Duodenal mucosa (tissue), 2 donors: ENCODE data around the gene IGHMBP2.

Source experiments
- H3K27ac ChIP-seq: one replicate; pipeline ENCODE4 v1.7.0; 2013; ENCODE audit warnings: low read depth, low read length
- H3K27me3 ChIP-seq, 2 donors: one replicate each; pipeline ENCODE4 v1.7.0; 2013; ENCODE audit warnings: low read length in 2 of 2, control low read depth in 1 of 2; ENCODE audit not compliant: insufficient read depth in 2 of 2, control insufficient read depth in 1 of 2
- H3K36me3 ChIP-seq, 2 donors: one replicate each; pipeline ENCODE4 v1.7.0; 2013; ENCODE audit warnings: low read length in 2 of 2, control low read depth in 1 of 2; ENCODE audit not compliant: insufficient read depth in 2 of 2, control insufficient read depth in 1 of 2
- H3K4me1 ChIP-seq, 2 donors: one replicate each; pipeline ENCODE4 v1.7.0; 2013; ENCODE audit warnings: low read length in 2 of 2, control low read depth in 1 of 2; ENCODE audit not compliant: insufficient read depth in 2 of 2, control insufficient read depth in 1 of 2
- H3K4me3 ChIP-seq, 2 donors: one replicate each; pipeline ENCODE4 v1.7.0; 2013; ENCODE audit warnings: low read length in 2 of 2, low read depth in 1 of 2
- H3K9ac ChIP-seq, 2 donors: one replicate each; pipeline ENCODE4 v1.7.0; 2013; ENCODE audit warnings: low read length in 2 of 2, low read depth in 1 of 2
- H3K9me3 ChIP-seq, 2 donors: one replicate each; pipeline ENCODE4 v1.7.0; 2013; ENCODE audit warnings: low read length in 2 of 2, control low read depth in 1 of 2; ENCODE audit not compliant: control insufficient read depth in 1 of 2

Gene IGHMBP2

DNA sequence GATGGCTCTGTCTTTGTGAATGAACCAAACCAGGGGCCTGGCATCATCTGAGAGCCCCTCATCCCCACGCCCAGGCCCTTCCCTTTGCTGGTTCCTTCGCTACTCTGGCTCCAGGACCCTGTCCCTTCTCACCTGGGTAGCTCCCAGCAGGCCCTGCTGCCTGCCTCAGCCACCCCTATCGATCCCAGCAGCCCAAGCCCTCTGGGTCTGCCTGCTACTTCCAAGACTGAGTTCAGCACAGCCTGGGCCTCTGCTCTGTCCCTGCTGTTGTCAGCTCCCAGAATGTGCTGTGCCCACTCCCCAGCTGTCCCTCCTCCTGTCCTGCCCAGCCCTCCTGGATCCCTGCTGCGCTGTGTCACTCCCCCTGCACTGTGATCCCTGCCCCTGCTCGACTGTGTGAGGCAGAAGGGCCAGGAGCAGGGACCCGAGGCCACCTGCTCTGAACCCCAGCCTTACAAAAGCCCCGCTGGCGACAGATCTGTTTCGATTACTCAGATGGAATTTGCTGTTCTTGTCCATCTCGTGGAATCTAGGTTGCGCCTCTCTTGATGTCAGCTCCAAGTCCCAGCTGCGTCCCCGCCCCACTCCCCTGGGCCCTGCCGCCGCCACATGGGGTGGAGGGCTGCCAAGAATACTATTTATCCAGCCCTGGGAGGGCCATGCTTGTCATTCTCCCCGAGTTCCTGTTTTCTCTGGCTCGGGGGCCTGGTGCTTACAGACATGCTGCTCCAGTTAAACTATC is 13.0 kb upstream of the IGHMBP2 start:
- H3K9me3 ChIP-seq, result no peaks in the 10 kb centered on the region
- no peak overlapping the region for H3K4me3 ChIP-seq
- no peak overlapping the region for H3K27ac ChIP-seq
- H3K9ac ChIP-seq, result no peak overlapping the region
- H3K4me1 ChIP-seq, result peaks cover 0 to 6% of the 10 kb centered on the region in 2 donors
- H3K27me3 ChIP-seq, result no peaks in the 10 kb centered on the region
- H3K36me3 ChIP-seq, result peaks cover 13 to 53% of the 10 kb centered on the region in 2 donors

DNA sequence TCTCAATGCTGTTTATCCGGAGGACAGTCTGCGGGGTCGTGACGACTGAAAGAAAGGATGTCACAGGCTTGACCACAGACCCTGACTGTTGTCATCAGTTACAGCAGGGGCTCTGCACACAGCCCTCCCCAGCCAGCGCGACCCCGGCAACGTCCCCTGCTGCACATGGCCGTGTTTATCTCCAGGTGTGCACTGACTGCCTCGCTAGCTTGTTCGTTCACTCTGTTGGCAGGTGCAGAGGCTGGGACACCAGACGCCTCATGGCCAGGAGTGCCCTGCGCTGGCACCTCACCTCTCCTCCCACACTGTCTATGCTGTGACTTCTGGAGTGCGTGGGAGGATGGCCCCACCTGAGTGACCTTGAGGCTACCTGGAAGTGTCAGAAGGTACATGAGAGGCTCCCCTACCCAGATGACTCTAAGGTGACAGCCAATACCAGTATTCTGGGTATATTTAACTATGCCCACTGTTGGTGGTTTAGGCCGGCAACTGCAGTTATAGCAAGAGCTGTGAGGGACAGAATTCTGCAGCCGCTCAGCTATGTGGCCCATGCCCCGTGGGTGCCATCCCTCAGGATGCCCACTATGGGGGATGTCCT is 12.2 kb upstream of the IGHMBP2 start:
- H3K4me1 ChIP-seq, result peaks cover 0 to 6% of the 10 kb centered on the region in 2 donors
- no peak overlapping the region for H3K27ac ChIP-seq
- no peaks in the 10 kb centered on the region for H3K27me3 ChIP-seq
- no peak overlapping the region for H3K9ac ChIP-seq
- H3K9me3 ChIP-seq, result no peaks in the 10 kb centered on the region
- no peak overlapping the region for H3K4me3 ChIP-seq
- peaks cover 21 to 61% of the 10 kb centered on the region in 2 donors for H3K36me3 ChIP-seq

DNA sequence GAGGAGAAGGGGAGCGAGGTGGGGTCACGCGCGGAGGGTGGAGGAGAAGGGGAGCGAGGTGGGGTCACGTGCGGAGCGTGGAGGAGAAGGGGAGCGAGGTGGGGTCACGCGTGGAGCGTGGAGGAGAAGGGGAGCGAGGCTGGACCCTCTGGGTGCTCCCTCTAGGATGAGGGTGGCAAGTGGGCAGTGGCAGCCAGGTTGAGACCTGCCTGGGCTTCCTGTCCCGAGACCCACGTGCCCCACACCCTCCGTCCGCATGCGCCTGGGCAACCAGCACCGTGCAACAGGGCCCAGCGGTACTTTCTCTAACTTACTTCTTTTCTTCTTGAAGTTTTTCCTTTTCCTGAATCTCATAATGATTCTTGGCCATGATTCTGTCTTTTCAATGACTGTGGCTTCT is 11.1 kb upstream of the IGHMBP2 start:
- H3K27me3 ChIP-seq, result no peaks in the 10 kb centered on the region
- H3K36me3 ChIP-seq, result peaks cover 32 to 72% of the 10 kb centered on the region in 2 donors
- no peaks in the 10 kb centered on the region for H3K9me3 ChIP-seq
- no peak overlapping the region for H3K27ac ChIP-seq
- peaks cover 0 to 6% of the 10 kb centered on the region in 2 donors for H3K4me1 ChIP-seq
- no peak overlapping the region for H3K4me3 ChIP-seq
- no peak overlapping the region for H3K9ac ChIP-seq

DNA sequence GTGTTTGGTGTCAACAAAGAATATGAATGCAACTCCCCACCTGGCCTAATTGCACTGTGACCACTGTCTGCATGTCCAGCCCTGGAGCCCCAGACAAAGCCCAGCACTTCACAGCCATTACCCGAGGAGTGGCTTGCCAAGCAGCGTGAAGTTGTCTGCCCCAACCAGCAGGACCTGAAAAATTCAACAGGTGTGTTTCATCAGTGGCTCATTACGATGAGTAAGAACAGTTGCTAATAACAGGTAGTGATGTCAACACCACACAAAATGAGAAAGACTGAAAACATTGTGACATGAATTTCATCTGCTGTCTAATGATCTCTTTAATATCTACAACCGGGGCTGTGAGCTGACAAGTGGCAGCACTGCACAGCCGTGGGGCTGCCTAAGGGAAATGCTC is 10.4 kb upstream of the IGHMBP2 start:
- Histone ChIP-seq H3K36me3 (peaks cover 38 to 79% of the 10 kb centered on the region in 2 donors), H3K9me3 (no peaks in the 10 kb centered on the region), H3K27me3 (no peaks in the 10 kb centered on the region), H3K9ac (no peak overlapping the region), H3K4me3 (no peak overlapping the region), H3K27ac (no peak overlapping the region), H3K4me1 (peaks cover 0 to 6% of the 10 kb centered on the region in 2 donors)

DNA sequence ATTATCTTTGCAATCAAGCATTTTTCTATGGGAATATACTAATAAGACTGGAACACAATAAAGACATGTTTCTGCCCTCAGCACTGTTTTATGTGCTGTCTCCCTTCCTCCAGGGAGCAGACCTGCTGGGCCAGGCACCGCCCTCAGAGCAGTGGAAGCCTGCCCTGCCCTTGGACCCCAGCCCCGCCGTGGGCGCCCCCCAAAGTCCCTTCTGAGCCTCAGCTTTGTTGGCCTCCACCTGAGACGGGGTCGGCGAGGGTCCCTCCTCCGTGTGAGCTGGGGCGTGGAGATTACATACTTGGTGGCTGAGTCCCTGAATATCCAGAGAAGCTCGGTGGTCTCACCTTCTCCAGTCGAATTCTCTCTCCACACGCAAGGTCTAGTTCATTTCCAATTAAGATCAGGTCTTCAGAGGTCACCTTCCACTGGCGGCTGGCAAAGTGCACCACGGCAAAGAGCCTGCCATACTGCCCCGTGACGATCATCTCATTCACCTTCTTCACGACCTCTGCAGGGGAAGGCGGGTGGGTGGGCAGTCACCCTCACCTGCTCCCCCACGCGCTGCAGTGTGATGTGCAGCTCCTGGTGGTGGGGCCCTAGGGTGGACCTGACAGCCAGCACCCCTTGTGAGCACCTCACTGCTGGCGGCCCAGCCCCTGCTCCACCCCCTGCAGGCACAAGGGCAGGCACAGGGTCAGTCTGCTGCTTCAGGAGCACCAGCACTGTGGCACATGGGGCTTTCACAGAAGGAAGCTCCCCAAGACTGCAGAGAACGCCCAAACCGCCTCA is 7.3 kb upstream of the IGHMBP2 start:
- Histone ChIP-seq H3K4me1 (peaks cover 0 to 5% of the 10 kb centered on the region in 2 donors), H3K9me3 (no peaks in the 10 kb centered on the region), H3K27ac (no peak overlapping the region), H3K27me3 (no peaks in the 10 kb centered on the region), H3K36me3 (peaks cover 39 to 74% of the 10 kb centered on the region in 2 donors), H3K4me3 (no peak overlapping the region), H3K9ac (no peak overlapping the region)

DNA sequence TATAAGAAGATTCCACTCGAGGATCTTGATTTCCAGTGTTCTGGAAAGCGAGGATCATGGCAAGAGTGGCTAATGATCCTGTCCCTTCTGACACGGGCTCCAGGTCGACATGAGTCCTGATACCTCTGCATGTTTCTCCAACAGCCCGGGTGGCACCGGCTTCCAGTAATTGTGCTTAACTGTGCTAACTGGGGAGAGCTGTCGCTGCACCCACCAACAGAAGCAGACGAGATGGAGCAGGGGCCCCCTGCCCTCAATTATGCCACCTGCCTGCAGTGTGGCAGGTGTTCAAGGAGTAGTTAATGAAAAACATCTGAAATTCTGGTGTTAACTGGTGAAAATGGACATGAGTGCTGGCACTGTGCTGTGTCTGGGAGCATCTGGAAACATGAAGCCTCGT is 6.2 kb upstream of the IGHMBP2 start:
- H3K4me1 ChIP-seq, result peaks cover 1 to 7% of the 10 kb centered on the region in 2 donors
- H3K4me3 ChIP-seq, result no peak overlapping the region
- no peak overlapping the region for H3K9ac ChIP-seq
- H3K9me3 ChIP-seq, result no peaks in the 10 kb centered on the region
- H3K27ac ChIP-seq, result no peak overlapping the region
- H3K27me3 ChIP-seq, result no peaks in the 10 kb centered on the region
- H3K36me3 ChIP-seq, result peaks cover 39 to 67% of the 10 kb centered on the region in 2 donors

DNA sequence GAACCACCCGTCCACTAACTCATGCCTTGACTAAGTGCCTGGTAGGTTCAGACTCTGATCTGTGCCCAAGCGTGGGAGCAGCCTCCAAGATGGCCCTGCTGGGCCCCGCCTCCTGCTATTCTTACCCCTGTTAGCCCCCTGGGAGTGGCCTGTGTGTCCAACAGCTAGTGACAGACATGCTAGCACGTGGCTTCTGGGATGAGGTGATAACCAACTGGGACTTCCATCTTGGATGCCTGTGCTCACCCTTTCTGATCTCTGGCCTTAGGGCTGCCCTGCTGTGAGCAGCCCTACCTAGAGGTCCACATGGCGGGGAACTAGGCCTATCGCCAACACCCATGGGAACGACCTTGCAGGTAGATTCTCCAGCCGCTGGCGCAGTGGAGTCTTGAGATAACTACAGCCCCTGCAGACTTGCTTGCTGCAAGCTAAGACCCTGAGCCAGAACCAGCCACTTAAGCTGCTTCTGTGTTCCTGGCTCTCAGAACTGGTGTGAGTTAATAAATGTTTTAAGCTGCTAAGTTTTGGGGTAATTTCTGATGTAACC is 2.8 kb upstream of the IGHMBP2 start:
- Histone ChIP-seq H3K27me3 (no peaks in the 10 kb centered on the region), H3K36me3 (peaks cover 27 to 40% of the 10 kb centered on the region in 2 donors), H3K9me3 (no peaks in the 10 kb centered on the region), H3K4me1 (peaks cover 16 to 26% of the 10 kb centered on the region in 2 donors), H3K4me3 (no peak overlapping the region), H3K27ac (no peak overlapping the region), H3K9ac (no peak overlapping the region)

DNA sequence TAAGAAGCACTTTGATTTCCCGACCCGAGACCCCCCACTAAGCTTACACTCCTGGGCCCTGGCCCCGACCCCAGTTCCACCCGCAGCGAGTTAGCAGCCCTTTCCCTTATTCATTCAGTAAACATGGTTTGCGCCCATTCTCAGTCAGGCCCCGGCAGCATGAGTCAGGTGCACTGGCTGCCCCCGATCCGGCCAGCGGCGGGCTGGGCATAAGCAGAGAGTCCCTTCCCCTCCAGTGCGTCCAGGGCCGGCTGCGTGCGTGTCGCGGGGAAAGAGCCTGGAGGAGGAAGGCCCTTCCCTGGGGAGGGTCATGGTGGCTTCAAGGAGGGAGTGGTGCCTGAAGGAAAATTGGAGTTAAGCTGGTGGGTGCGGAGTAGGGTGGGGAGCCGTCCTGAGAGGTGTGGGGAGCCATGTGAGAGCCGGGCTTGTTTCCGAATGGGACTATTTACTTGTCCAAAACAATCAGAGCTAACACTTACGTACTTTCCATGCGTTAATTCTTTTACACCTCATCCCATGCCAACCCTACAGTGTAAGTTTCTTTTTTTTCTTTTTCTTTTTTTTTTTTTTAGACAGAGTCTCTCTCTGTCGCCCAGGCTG is 657 bp downstream of the IGHMBP2 start:
- H3K36me3 ChIP-seq, result peaks cover 5 to 19% of the 10 kb centered on the region in 2 donors

DNA sequence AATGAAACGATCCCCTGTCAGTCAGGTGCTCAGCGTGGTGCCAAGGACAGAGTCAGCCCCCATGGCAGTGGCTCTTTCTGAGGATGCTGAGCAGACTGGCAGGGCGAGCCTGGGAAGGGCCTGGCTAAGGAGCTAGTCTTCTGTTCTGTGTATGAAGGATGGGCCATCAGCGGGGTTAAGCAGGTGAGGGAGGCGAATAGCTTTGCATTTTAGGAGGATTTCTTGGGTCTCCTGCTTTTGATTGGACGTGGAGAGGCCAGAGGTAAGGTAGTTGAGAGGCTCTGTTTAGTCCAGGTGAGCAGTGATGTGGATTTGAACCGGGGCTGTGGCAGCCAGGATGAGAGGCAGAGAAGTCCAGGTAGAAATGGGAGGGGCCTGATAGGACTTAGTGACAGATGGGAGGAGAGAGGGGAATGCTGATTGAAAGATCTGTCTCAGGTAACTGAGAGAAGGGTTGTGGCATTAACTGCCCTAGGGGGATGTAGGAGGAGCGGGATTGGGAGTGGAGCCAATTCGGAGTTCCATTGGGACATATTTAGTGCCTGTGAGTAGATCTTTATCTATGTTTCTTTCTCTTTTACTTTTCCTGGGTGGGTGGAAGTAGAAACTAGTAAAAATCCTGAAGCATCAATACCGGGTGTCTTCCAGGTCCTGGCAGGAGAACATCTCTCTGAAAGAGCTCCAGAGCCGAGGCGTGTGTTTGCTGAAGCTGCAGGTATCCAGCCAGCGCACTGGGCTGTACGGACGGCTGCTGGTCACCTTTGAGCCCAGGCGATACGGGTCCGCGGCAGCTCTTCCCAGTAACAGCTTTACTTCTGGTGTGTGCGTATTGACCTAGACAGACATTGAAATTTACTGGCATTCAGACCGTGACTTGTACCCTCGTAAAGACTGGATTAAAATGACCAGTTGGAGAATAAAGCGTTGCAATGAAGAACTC is 2.0 kb downstream of the IGHMBP2 start:
- Histone ChIP-seq H3K36me3 (peaks cover 11 to 21% of the 10 kb centered on the region in 2 donors), H3K27ac (no peak overlapping the region), H3K27me3 (no peaks in the 10 kb centered on the region), H3K4me3 (no peak overlapping the region), H3K9me3 (no peaks in the 10 kb centered on the region), H3K9ac (no peak overlapping the region), H3K4me1 (peaks cover 16 to 26% of the 10 kb centered on the region in 2 donors)

More for the DNA sequence above, 657 bp downstream of the IGHMBP2 start:
- Histone ChIP-seq H3K4me1 (peaks cover 16 to 26% of the 10 kb centered on the region in 2 donors), H3K9me3 (no peaks in the 10 kb centered on the region), H3K27me3 (no peaks in the 10 kb centered on the region), H3K4me3 (peak overlapping the region; percentile 96 to 100), H3K27ac (peak overlapping the region; percentile 77), H3K9ac (peak overlapping the region; percentile 78 to 90)
